ENCODE measurements around the gene R3HCC1L. TPM values are rescaled to one million over a fixed set of nuclear protein-coding genes. Genes with fewer than 3 reads are reported as not detected.

Gene R3HCC1L
- total and polyA plus RNA-seq, 9 of the 15 experiments (the other 6 are each of a cell fraction or from before 2014, with no cell fraction given): 9.1 to 17.8 (median 12.6) TPM

DNA sequence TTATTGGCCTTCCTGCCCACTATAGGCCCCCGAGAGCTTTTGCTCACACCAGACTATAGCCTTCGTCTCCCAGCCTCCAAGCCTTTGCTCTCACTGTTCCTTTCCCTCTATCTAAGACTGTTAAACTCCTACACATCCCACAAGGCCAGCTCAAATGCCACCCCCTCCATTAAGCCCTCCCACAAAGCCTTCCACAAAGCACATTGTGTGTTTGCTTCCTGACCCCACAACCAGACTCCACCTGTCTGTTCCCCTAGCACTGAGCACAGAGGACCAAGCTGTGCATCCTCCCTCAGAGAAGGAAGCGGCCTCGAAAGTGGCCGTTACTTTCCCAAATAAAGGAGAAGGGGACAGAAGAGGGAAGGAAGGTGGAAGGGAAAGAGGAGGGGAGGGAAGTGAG lies 132.2 kb downstream of the R3HCC1L start (continued):
- TF ChIP-seq MYBL2 (IDR thresholded peaks at IDR 0.05; ENCODE audit: low read depth): no peak
- no peak for TF ChIP-seq MYBL2 (CRISPR knock-in tag; IDR thresholded peaks at IDR 0.05; ENCODE audit: borderline replicate concordance)
- no peak for TF ChIP-seq ZNF75A (CRISPR knock-in tag; IDR thresholded peaks at IDR 0.05)
- TF ChIP-seq, protein P1, sequence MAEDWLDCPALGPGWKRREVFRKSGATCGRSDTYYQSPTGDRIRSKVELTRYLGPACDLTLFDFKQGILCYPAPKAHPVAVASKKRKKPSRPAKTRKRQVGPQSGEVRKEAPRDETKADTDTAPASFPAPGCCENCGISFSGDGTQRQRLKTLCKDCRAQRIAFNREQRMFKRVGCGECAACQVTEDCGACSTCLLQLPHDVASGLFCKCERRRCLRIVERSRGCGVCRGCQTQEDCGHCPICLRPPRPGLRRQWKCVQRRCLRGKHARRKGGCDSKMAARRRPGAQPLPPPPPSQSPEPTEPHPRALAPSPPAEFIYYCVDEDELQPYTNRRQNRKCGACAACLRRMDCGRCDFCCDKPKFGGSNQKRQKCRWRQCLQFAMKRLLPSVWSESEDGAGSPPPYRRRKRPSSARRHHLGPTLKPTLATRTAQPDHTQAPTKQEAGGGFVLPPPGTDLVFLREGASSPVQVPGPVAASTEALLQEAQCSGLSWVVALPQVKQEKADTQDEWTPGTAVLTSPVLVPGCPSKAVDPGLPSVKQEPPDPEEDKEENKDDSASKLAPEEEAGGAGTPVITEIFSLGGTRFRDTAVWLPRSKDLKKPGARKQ (CRISPR knock-in tag; IDR thresholded peaks at IDR 0.05): no peak
- TF ChIP-seq, protein P2, sequence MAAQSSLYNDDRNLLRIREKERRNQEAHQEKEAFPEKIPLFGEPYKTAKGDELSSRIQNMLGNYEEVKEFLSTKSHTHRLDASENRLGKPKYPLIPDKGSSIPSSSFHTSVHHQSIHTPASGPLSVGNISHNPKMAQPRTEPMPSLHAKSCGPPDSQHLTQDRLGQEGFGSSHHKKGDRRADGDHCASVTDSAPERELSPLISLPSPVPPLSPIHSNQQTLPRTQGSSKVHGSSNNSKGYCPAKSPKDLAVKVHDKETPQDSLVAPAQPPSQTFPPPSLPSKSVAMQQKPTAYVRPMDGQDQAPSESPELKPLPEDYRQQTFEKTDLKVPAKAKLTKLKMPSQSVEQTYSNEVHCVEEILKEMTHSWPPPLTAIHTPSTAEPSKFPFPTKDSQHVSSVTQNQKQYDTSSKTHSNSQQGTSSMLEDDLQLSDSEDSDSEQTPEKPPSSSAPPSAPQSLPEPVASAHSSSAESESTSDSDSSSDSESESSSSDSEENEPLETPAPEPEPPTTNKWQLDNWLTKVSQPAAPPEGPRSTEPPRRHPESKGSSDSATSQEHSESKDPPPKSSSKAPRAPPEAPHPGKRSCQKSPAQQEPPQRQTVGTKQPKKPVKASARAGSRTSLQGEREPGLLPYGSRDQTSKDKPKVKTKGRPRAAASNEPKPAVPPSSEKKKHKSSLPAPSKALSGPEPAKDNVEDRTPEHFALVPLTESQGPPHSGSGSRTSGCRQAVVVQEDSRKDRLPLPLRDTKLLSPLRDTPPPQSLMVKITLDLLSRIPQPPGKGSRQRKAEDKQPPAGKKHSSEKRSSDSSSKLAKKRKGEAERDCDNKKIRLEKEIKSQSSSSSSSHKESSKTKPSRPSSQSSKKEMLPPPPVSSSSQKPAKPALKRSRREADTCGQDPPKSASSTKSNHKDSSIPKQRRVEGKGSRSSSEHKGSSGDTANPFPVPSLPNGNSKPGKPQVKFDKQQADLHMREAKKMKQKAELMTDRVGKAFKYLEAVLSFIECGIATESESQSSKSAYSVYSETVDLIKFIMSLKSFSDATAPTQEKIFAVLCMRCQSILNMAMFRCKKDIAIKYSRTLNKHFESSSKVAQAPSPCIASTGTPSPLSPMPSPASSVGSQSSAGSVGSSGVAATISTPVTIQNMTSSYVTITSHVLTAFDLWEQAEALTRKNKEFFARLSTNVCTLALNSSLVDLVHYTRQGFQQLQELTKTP (IDR thresholded peaks at IDR 0.05; ENCODE audit: low read depth in 1 of 2, partially characterized antibody in 2 of 2): no peak
